D721Med (cell line): ENCODE measurements around the gene SLC31A1.
A peak's percentile ranks its signal among the peaks of the same experiment; 100 is the strongest.

Experiments used
- DNase-seq: peaks from one replicate; pipeline ENCODE4 v3.0.0; 2011; ENCODE audit warnings: low spot score; ENCODE audit not compliant: insufficient read length
- FAIRE-seq: peaks from 2 replicates; lab custom pipeline; 2011; peaks lifted over from hg19 to GRCh38; lab: Jason Lieb, UNC
- CTCF ChIP-seq: IDR thresholded peaks from 2 replicates; pipeline ENCODE4 v1.5.1; 2012; ENCODE audit warnings: mild to moderate bottlenecking, control low read depth; ENCODE audit not compliant: insufficient read depth; ENCODE audit errors: missing control alignments

SLC31A1 gene

DNA sequence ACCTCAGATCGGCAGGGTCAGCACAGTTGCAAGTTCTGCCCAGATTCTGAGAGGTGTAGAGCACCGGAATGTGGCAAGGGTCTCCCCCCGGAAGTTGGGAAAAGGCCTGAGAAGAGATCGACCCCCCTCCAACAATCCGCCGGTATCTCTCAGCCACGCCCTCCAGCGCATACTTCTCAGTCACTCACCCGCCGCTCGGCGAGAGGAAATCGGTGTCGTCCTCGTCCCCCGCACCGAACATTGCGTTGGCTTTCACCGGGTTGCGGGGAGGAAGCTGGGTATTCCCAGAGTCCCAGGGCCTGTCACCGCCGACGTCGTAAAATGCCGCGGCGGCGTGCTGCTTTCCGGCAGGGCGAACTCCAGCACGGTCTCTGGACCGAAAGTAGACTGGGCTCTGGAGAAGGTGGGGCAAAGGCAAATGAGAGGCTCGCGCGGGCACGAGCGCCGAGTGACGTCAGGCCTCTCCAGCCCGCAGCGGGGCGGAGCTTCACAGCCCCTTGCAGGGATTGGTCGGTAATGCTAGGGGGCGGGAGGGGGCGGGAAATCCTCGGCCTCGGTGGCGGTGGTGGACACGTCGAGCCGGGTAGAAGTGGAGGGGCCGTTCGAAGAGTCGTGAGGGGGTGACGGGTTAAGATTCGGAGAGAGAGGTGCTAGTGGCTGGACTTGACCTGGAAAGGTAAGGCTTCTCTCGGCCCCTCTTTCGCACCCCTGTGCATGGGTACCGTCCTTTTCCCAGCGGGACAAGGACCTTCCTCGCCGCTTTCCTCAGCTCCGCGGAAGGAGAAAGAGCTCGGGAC, at the start of gene SLC31A1, which contains the start of gene FKBP15:
Gene SLC31A1 (plus strand): TSS at position 542 of the 797 bp plus-strand sequence. CDS start 34,605 bp downstream, outside the sequence.
Gene FKBP15 (minus strand): TSS at position 275 of the 797 bp plus-strand sequence. CDS start 34 bp downstream, at position 241.
- TF ChIP-seq CTCF = no peak
- FAIRE-seq (no peak), DNase-seq (peak; percentile 82)

DNA sequence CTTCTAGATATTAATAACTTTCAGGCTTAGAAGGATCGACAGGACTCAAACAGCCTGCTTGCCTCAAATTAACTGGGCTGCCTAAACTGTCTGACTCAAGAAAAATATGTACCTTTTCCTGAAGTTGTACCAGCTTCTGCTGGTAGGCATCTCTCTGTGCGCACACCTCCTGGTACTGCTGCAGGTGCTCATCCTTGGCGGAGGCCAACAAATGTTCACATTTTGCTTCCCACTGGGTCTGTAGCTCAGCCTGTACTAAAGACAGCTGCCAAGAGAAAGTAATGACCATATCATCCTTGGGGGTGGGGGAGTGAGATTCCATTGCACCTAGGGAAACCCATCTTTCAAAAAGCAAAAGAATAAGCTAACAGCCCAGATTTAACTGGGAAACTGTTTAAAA, 48.0 kb upstream of the SLC31A1 start:
- no peak for DNase-seq
- no peak for TF ChIP-seq CTCF
- no peak for FAIRE-seq

GRCh38 chr9:113176803-113177202, 44.5 kb upstream of the SLC31A1 start:
- DNase-seq (no peak), FAIRE-seq (no peak)
- no peak for TF ChIP-seq CTCF

GRCh38 chr9:113177251-113177650, 44.1 kb upstream of the SLC31A1 start:
- FAIRE-seq (no peak), DNase-seq (no peak)
- no peak for TF ChIP-seq CTCF

- DNase-seq = no peak
- no peak for FAIRE-seq
- TF ChIP-seq CTCF = no peak
These were observed 43.3 kb upstream of the SLC31A1 start for GRCh38 chr9:113178087-113178486.

- no peak for FAIRE-seq
- no peak for DNase-seq
- TF ChIP-seq CTCF = no peak
These were observed 41.5 kb upstream of the SLC31A1 start for GRCh38 chr9:113179839-113180238.

GRCh38 chr9:113181165-113181564, 40.2 kb upstream of the SLC31A1 start:
- TF ChIP-seq CTCF = no peak
- DNase-seq = no peak
- no peak for FAIRE-seq
